IPS-15b (cell line): Measurements from ENCODE around the gene TM9SF1.

ENCODE experiments used
- H3K27me3 ChIP-seq: one replicate; pipeline ENCODE4 v1.6.1; 2013; ENCODE audit warnings: low read length; ENCODE audit not compliant: control insufficient read depth, insufficient read depth
- H3K36me3 ChIP-seq: one replicate; pipeline ENCODE4 v1.6.1; 2013; ENCODE audit warnings: low read length; ENCODE audit not compliant: control insufficient read depth, insufficient read depth
- H3K4me1 ChIP-seq: one replicate; pipeline ENCODE4 v1.6.1; 2013; ENCODE audit warnings: mild to moderate bottlenecking, low read length; ENCODE audit not compliant: control insufficient read depth, insufficient read depth
- H3K4me3 ChIP-seq: one replicate; pipeline ENCODE4 v1.5.1; 2013; ENCODE audit warnings: low read depth, low read length
- H3K9ac ChIP-seq: one replicate; pipeline ENCODE4 v1.6.1; 2013; ENCODE audit warnings: low read depth, mild to moderate bottlenecking, low read length
- H3K9me3 ChIP-seq: one replicate; pipeline ENCODE4 v1.6.1; 2013; ENCODE audit warnings: mild to moderate bottlenecking, low read length; ENCODE audit not compliant: control insufficient read depth, insufficient read depth

The TM9SF1 gene

GRCh38 chr14:24195186-24196070, at the start of gene TM9SF1:
TSS of gene TM9SF1 (minus strand) at chr14:24195441. CDS start at chr14:24195019, 422 bp downstream.
- Histone ChIP-seq H3K36me3 (peaks cover 11% of the 10 kb centered on the region), H3K9ac (peak within 1 kb of the TSS; percentile 91), H3K9me3 (no peaks in the 10 kb centered on the region), H3K27me3 (no peaks in the 10 kb centered on the region), H3K4me3 (peak within 1 kb of the TSS; percentile 93), H3K4me1 (peaks cover 3% of the 10 kb centered on the region)

- no peaks in the 10 kb centered on the region for H3K4me1 ChIP-seq
- H3K27me3 ChIP-seq = no peaks in the 10 kb centered on the region
- peak overlapping the region; percentile 90 for H3K4me3 ChIP-seq
- H3K9me3 ChIP-seq = no peaks in the 10 kb centered on the region
- H3K36me3 ChIP-seq = peaks cover 20% of the 10 kb centered on the region
- peak overlapping the region; percentile 19 for H3K9ac ChIP-seq
Observed at GRCh38 chr14:24243336-24243836, 48.1 kb upstream of the TM9SF1 start.

DNA sequence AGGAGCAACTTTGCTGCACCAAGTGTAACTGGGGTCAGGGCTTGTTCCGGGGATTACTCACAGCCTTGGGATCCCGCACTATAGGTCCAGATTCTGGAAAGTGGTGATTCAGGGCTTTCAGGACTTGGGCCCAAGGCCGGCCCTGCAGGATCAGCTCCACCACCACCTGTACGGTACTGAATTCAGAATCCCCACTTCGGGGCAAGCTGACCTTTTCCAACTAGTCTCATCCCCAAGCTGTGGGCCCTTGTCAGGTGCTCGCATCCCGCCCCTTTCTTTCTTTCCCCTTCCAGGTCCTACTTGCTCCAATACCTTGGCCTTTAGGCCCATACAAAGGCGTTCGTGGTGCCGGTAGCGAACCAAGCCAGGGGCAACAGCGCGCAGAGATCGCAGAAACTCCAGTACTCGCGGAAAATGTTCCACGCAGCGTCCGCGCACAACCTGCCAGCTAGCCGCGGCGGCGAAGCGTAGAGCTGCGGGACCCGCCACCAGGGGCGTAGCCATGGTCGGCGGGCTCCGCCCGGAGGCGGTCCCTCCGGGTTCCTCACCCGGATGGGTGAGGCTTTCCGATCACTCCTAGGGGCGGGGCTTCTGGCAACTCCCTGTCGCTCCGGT, 46.7 kb upstream of the TM9SF1 start:
- no peaks in the 10 kb centered on the region for H3K27me3 ChIP-seq
- H3K4me3 ChIP-seq = peak overlapping the region; percentile 90
- H3K9ac ChIP-seq = peak overlapping the region; percentile 87
- H3K9me3 ChIP-seq = no peaks in the 10 kb centered on the region
- H3K4me1 ChIP-seq = no peaks in the 10 kb centered on the region
- peaks cover 30% of the 10 kb centered on the region for H3K36me3 ChIP-seq

DNA sequence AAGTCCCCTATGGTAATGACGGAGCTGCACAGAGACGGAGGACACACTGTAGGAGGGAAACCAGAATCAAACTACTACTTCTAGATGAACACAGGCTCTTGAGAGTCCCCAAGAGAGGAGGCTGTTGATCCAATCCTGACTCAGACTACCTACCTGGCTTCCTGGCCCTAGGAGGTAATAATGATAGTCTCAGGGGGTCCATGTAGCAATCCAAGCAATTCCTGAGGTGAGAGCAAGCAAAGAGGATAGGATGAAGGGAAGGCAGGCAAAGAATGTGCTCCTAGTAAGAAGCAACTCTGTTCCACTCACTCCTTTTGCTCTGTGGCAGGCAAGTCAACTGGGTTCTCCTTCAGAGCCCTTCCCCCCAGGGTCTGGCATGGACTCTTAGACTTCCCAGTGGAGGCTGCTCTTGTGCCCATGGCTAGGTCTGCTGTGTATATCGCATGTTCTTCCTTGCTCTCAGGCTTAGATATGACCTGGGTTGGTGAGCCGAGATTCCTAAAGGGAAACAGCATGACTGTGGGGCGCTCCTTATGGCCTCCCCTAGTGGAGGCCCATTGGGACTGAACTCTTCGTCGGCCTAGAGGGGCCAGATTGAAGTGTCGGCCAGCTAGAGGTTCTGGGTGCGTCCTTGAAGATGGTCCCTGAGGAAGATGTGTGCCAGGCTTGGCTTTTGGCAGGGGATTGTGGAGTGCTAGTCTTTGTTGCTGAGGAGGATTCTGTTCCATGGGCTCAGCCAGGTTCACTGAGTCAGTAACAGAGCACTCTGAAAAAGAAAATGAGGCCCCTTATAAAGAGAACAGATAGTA, 45.1 kb upstream of the TM9SF1 start:
- H3K36me3 ChIP-seq = peaks cover 37% of the 10 kb centered on the region
- no peak overlapping the region for H3K9ac ChIP-seq
- H3K9me3 ChIP-seq = no peaks in the 10 kb centered on the region
- H3K4me1 ChIP-seq = no peaks in the 10 kb centered on the region
- no peaks in the 10 kb centered on the region for H3K27me3 ChIP-seq
- no peak overlapping the region for H3K4me3 ChIP-seq

DNA sequence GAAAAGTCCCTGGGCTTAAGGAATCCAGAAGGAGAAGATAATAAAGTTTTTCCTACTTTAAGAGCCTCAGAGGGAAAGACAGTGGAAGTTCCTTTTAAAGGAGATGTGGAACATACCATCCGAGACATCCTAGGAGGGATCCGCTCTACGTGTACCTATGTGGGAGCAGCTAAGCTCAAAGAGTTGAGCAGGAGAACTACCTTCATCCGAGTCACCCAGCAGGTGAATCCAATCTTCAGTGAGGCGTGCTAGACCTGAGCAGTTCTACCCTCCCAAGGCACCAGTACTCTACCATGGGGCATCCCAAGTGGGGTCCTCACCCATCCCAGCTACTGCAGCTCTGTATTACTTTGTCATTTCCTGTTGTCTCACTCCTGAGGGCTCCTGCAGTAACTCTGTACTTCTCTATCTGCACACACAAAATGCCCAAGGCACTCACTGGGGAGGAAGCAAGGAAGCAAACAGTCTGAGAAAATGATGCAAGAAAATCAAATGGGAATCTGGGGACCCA, 43.3 kb upstream of the TM9SF1 start:
- H3K9me3 ChIP-seq = no peaks in the 10 kb centered on the region
- H3K4me3 ChIP-seq = no peak overlapping the region
- H3K27me3 ChIP-seq = no peaks in the 10 kb centered on the region
- peaks cover 37% of the 10 kb centered on the region for H3K36me3 ChIP-seq
- H3K9ac ChIP-seq = no peak overlapping the region
- H3K4me1 ChIP-seq = no peaks in the 10 kb centered on the region

DNA sequence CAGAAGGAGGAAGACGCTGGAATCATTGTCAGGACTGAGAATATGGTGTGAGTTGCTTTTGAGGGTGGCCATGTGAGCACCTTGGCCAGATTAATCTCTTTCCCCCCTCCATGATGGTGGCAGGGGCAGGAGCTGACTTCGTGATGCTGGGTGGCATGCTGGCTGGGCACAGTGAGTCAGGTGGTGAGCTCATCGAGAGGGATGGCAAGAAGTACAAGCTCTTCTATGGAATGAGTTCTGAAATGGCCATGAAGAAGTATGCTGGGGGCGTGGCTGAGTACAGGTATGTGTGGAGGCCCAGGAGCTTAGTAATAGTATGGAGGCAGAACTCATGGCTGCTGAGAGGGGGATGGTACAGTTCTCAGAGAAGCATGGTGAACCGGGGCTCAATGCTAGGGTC, 42.9 kb upstream of the TM9SF1 start:
- H3K9me3 ChIP-seq = no peaks in the 10 kb centered on the region
- no peak overlapping the region for H3K4me3 ChIP-seq
- H3K36me3 ChIP-seq = peaks cover 37% of the 10 kb centered on the region
- no peak overlapping the region for H3K9ac ChIP-seq
- no peaks in the 10 kb centered on the region for H3K27me3 ChIP-seq
- H3K4me1 ChIP-seq = no peaks in the 10 kb centered on the region

DNA sequence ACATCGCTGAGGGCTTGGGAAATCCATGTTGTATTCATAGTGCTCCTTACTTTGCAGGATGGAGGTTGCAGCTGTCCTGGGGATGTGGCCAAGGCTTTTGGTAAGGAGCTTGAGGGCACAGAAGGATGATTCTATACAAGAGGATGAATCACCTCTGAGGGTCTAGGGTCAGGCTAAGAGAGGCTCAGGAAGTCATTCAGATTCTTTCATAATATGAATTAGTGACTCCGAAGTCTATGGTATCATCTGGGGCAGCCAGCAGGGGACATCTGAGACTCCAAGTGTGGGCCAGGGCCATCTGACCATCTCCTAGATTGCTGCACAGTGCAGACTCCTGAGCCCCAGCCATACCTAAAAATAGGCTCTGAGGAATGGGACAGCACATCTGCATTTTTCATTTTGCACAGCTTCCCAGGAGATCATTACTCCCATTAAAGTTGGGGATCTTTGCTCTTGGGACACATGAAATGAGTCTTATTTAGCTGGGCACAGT, 42.3 kb upstream of the TM9SF1 start:
- H3K36me3 ChIP-seq = peaks cover 37% of the 10 kb centered on the region

GRCh38 chr14:24236689-24237462, 41.6 kb upstream of the TM9SF1 start:
- Histone ChIP-seq H3K9ac (no peak overlapping the region), H3K9me3 (no peaks in the 10 kb centered on the region), H3K4me3 (no peak overlapping the region), H3K4me1 (no peaks in the 10 kb centered on the region), H3K27me3 (no peaks in the 10 kb centered on the region), H3K36me3 (peaks cover 37% of the 10 kb centered on the region)

More for the DNA sequence above, 42.3 kb upstream of the TM9SF1 start:
- H3K27me3 ChIP-seq = no peaks in the 10 kb centered on the region
- H3K9me3 ChIP-seq = no peaks in the 10 kb centered on the region
- H3K9ac ChIP-seq = no peak overlapping the region
- no peak overlapping the region for H3K4me3 ChIP-seq
- H3K4me1 ChIP-seq = no peaks in the 10 kb centered on the region

DNA sequence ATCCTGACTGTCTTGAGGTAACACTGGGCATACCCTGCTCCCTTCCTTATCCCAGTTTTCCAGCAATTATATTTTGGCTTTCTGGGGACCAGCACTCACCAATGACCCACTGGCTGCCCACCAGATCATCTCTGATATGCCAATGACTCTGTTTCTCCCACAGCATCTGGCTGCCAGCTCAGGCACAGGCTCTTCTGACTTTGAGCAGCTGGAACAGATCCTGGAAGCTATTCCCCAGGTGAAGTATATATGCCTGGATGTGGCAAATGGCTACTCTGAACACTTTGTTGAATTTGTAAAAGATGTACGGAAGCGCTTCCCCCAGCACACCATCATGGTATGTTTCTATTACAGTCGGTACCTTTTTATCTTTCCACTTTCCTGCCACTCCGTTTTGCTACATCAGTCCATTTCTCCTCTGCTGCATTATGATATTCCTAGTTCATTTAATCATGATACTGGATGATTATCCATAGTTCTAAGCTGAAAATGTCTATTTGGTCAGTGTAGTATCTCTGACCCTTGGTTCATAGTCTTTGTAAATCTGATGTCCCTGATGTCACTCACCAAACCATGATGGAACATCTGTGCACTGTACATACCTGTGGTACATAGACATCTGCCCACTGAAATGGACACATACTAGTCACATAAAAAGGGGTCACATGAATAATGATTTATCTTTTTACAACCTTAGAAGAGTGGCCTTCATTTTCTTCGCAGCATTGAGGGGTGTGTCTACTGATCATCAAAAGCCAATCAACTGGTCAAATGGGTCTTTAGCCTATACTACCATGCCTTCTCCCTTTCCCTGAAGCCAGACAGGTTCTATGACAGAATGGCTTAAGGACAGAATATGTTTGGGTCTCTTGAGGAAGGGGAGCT, 40.8 kb upstream of the TM9SF1 start:
- H3K9ac ChIP-seq = no peak overlapping the region
- H3K4me3 ChIP-seq = no peak overlapping the region
- peaks cover 36% of the 10 kb centered on the region for H3K36me3 ChIP-seq
- no peaks in the 10 kb centered on the region for H3K4me1 ChIP-seq
- no peaks in the 10 kb centered on the region for H3K27me3 ChIP-seq
- H3K9me3 ChIP-seq = no peaks in the 10 kb centered on the region
